HepG2 (cell line): ENCODE results near the gene TENM3. TPM values are rescaled to one million over a fixed set of nuclear protein-coding genes. Genes with fewer than 3 reads are reported as not detected.

Experiments
- ATAC-seq: fragments of 200-7000 bp; cut with Tn5 transposase; 3 replicates; pipeline ENCODE4 v1.9.1; 2020; ENCODE audit warnings: mild to moderate bottlenecking, moderate library complexity
- BruUV-seq: library from RNA; stranded (reverse); fragments of 400-500 nt; replicated peaks from 2 replicates; lab custom pipeline; 2021; lab: Mats Ljungman, UMichigan
- CTCF ChIA-PET: fragments of 300-600 bp; formaldehyde crosslinking; extraction: SDS; loops from one replicate; lab custom pipeline; 2021; ENCODE audit warnings: low total read pairs, inconsistent platforms, low intra/inter-chr PET ratio; lab: Yijun Ruan, JAX
- POLR2A ChIA-PET: fragments of 350-600 bp; sonication (Branson Sonifier 250); formaldehyde crosslinking; loops from one replicate; lab custom pipeline; 2020; ENCODE audit warnings: antibody characterized with exemption, inconsistent platforms; lab: Yijun Ruan, JAX
- DNase-seq: peaks from one replicate; pipeline ENCODE4 v3.0.0-alpha.2; 2015; ENCODE audit warnings: low spot score
- FAIRE-seq: peaks from 3 replicates; lab custom pipeline; 2011; peaks lifted over from hg19 to GRCh38; lab: Jason Lieb, UNC
- H2AFZ ChIP-seq: one replicate; pipeline ENCODE4 v1.6.1; 2011; ENCODE audit warnings: low read length, inconsistent platforms
- H3K27ac ChIP-seq: fragments of 300-600 bp; 3 replicates; pipeline ENCODE4 v1.8.0; 2011; ENCODE audit warnings: mixed run types, mild to moderate bottlenecking, mixed read lengths, low read length, inconsistent platforms; ENCODE audit not compliant: insufficient read depth; ENCODE audit errors: extremely low read length
- H3K27me3 ChIP-seq, 2 experiments: fragments of 200-600 bp in 1 of 2; 2 replicates in 1 of 2; 3 replicates in 1 of 2; pipeline versions ENCODE4 v1.6.0 to v1.8.0; 2011; ENCODE audit warnings: low read length in 2 of 2, mild to moderate bottlenecking in 2 of 2, moderate library complexity in 2 of 2, inconsistent platforms in 1 of 2; ENCODE audit not compliant: insufficient read depth in 2 of 2, control insufficient read depth in 1 of 2
- H3K36me3 ChIP-seq, 2 experiments: fragments of 200-600 bp in 1 of 2; replicated peaks in 1 of 2; 2 replicates in 1 of 2; 3 replicates in 1 of 2; pipeline versions ENCODE4 v1.5.1 to v1.8.0; 2011; ENCODE audit warnings: low read length in 2 of 2, inconsistent platforms in 1 of 2; ENCODE audit not compliant: insufficient read depth in 2 of 2, control insufficient read depth in 1 of 2
- H3K4me1 ChIP-seq: 2 replicates; pipeline ENCODE4 v1.5.1; 2012; ENCODE audit warnings: low read length, inconsistent platforms; ENCODE audit not compliant: insufficient read depth
- H3K4me2 ChIP-seq: 2 replicates; pipeline ENCODE4 v1.6.0; 2011; ENCODE audit warnings: low read depth, low read length, inconsistent platforms
- H3K4me3 ChIP-seq, 3 experiments: fragments of 200-600 bp in 1 of 3; sonication (generic), shearing (Covaris generic) in 1 of 3; replicated peaks in 1 of 3; 2 replicates each; pipeline ENCODE4 v1.5.1; 2011 to 2016; ENCODE audit warnings: low read length in 3 of 3, inconsistent platforms in 2 of 3, low read depth in 2 of 3, mild to moderate bottlenecking in 2 of 3, control low read depth in 1 of 3, mixed read lengths in 1 of 3; ENCODE audit not compliant: insufficient read depth in 1 of 3
- H3K79me2 ChIP-seq: one replicate; pipeline ENCODE4 v1.6.1; 2011; ENCODE audit warnings: low read length, inconsistent platforms; ENCODE audit not compliant: insufficient read depth
- H3K9ac ChIP-seq: 2 replicates; pipeline ENCODE4 v1.6.0; 2011; ENCODE audit warnings: mild to moderate bottlenecking, low read depth, low read length, inconsistent platforms; ENCODE audit not compliant: insufficient read depth
- H3K9me3 ChIP-seq: 2 replicates; pipeline ENCODE4 v1.5.1; 2012; ENCODE audit warnings: mild to moderate bottlenecking, low read length
- H4K20me1 ChIP-seq: 2 replicates; pipeline ENCODE4 v1.6.0; 2011; ENCODE audit warnings: inconsistent platforms, mild to moderate bottlenecking, low read length, moderate library complexity; ENCODE audit not compliant: insufficient read depth
- EHMT2 ChIP-seq: fragments of 200-600 bp; sonication (generic); IDR thresholded peaks from 2 replicates; pipeline ENCODE4 v1.7.0; 2017; ENCODE audit warnings: antibody characterized with exemption, low read depth, low read length, borderline replicate concordance
- IKZF1 ChIP-seq: fragments of 450-650 bp; IDR thresholded peaks from 2 replicates; pipeline ENCODE4 v1.7.1; 2016
- MAFK ChIP-seq, 2 experiments: IDR thresholded peaks in 1 of 2; conservative IDR thresholded peaks in 1 of 2; 2 replicates each; pipeline ENCODE4 v1.6.1; 2011; ENCODE audit warnings: improper control_type of control experiment in 2 of 2, low read length in 2 of 2
- ZNF121 ChIP-seq: sonication (generic); formaldehyde crosslinking; IDR thresholded peaks from 2 replicates; pipeline ENCODE4 v1.5.0; 2020; ENCODE audit warnings: mild to moderate bottlenecking, missing genetic modification reagents
- ZNF564 ChIP-seq: sonication (generic); formaldehyde crosslinking; IDR thresholded peaks from 2 replicates; pipeline ENCODE4 v1.8.1; 2023; ENCODE audit warnings: mild to moderate bottlenecking, missing genetic modification reagents
- ZNF660 ChIP-seq: sonication (generic); formaldehyde crosslinking; IDR thresholded peaks from 2 replicates; pipeline ENCODE4 v1.5.1; 2020; ENCODE audit warnings: mild to moderate bottlenecking, low read depth, missing genetic modification reagents, borderline replicate concordance
- WGBS: methylation state at CpG from one replicate; pipeline ENCODE4 v1.1.6; 2017; ENCODE audit warnings: low lambda C conversion rate; 5-methylcytosine and 5-hydroxymethylcytosine counted together
- in situ Hi-C: cut with HindIII; loops from 2 replicates; pipeline ENCODE4 v1.10.0; 2017; ENCODE audit warnings: low pct_unique_long_range_greater_than_20kb; ENCODE audit not compliant: extremely low pct_ligation_motif_present
- intact Hi-C: fragments of 100-400 bp; cut with micrococcal nuclease; formaldehyde crosslinking; loops from one replicate; pipeline ENCODE4 v1.10.0; 2022; ENCODE audit not compliant: unreplicated experiment
- polyA plus RNA-seq, 8 experiments: library from polyadenylated mRNA; depleted of rRNA in 3 of 8; stranded (reverse) in 7 of 8; unstranded in 1 of 8; fragments of >200 nt; fragmentation: Illumina TruSeq in 4 of 8; extraction: Trizol in 4 of 8; gene quantifications; 2 replicates each; pipeline versions ENCODE4 v1.2.1 to v1.2.3, GENCODE V29; 2011 to 2016; ENCODE audit warnings: low read depth in 4 of 8, missing spikeins in 1 of 8, mixed read lengths in 1 of 8; ENCODE audit not compliant: insufficient read depth in 1 of 8
- total RNA-seq, 5 experiments: library from RNA; depleted of rRNA; stranded (reverse); fragments of >200 nt; fragmentation: Illumina TruSeq; extraction: Trizol; gene quantifications; 2 replicates each; pipeline ENCODE4 v1.2.3, GENCODE V29; 2016; ENCODE audit warnings: low read depth in 1 of 5
- TF ChIP-seq, protein P1 (sequence below): sonication (generic); formaldehyde crosslinking; IDR thresholded peaks from 2 replicates; pipeline ENCODE4 v1.4.0; 2020; ENCODE audit warnings: missing genetic modification reagents
- TF ChIP-seq, protein P2 (sequence below): sonication (generic); formaldehyde crosslinking; IDR thresholded peaks from 2 replicates; pipeline ENCODE4 v1.4.0; 2020; ENCODE audit warnings: missing genetic modification reagents

The TENM3 gene
- total and polyA plus RNA-seq, 2 of the 13 experiments (the other 11 are each of a cell fraction or from before 2014, with no cell fraction given): 0.04 TPM; not detected in 1

DNA sequence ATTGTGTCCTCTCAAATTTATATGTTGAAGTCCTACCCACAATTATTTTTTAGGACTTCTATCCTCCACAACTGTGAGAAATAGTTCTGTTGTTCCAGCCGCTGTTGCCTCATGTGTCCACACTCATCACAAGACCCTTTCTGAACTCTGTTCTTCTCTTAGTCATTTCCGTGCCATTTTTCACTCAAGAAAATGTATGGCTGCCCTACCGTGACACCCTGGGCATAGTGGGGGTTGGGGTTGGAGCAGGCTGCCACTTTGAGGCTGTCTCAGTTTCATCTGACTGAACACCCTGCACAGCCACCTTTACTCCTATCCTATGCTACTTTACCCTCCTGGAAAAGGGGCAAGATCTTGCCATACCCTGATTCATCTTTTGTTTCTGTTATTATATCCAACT is 319.1 kb downstream of the TENM3 start:
- ATAC-seq: no peak
- Histone ChIP-seq H3K4me2 (no peak overlapping the region), H4K20me1 (no peaks in the 10 kb centered on the region), H3K36me3 (no peaks in the 10 kb centered on the region), H2AFZ (no peak overlapping the region), H3K9ac (no peak overlapping the region), H3K4me1 (no peaks in the 10 kb centered on the region), H3K79me2 (no peaks in the 10 kb centered on the region), H3K4me3 (no peak overlapping the region), H3K27me3 (no peaks in the 10 kb centered on the region; a peak in 1 of 5 replicates), H3K27ac (no peak overlapping the region), H3K9me3 (no peaks in the 10 kb centered on the region)
- in situ Hi-C loops (no loop called here), intact Hi-C loops (no loop called here)
- POLR2A ChIA-PET: no interaction called here
- CTCF ChIA-PET: no interaction called here
- no peak for FAIRE-seq
- WGBS: 16% methylated on average over 3 of the region's 3 CpGs
- DNase-seq: no peak
- no TSS peak for BruUV-seq
- TF ChIP-seq IKZF1: no peak
- TF ChIP-seq ZNF660 (CRISPR knock-in tag): no peak
- no peak for TF ChIP-seq ZNF564 (CRISPR knock-in tag)
- no peak for TF ChIP-seq EHMT2
- TF ChIP-seq, protein P1, sequence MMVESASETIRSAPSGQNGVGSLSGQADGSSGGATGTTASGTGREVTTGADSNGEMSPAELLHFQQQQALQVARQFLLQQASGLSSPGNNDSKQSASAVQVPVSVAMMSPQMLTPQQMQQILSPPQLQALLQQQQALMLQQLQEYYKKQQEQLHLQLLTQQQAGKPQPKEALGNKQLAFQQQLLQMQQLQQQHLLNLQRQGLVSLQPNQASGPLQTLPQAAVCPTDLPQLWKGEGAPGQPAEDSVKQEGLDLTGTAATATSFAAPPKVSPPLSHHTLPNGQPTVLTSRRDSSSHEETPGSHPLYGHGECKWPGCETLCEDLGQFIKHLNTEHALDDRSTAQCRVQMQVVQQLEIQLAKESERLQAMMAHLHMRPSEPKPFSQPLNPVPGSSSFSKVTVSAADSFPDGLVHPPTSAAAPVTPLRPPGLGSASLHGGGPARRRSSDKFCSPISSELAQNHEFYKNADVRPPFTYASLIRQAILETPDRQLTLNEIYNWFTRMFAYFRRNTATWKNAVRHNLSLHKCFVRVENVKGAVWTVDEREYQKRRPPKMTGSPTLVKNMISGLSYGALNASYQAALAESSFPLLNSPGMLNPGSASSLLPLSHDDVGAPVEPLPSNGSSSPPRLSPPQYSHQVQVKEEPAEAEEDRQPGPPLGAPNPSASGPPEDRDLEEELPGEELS (CRISPR knock-in tag): no peak
- TF ChIP-seq ZNF121: no peak
- no peak for TF ChIP-seq MAFK (conservative IDR thresholded peaks at IDR 0.05 in 1 of 2, IDR thresholded peaks at IDR 0.05 in 1 of 2; ENCODE audit: low read length in 2 of 2)
- TF ChIP-seq, protein P2, sequence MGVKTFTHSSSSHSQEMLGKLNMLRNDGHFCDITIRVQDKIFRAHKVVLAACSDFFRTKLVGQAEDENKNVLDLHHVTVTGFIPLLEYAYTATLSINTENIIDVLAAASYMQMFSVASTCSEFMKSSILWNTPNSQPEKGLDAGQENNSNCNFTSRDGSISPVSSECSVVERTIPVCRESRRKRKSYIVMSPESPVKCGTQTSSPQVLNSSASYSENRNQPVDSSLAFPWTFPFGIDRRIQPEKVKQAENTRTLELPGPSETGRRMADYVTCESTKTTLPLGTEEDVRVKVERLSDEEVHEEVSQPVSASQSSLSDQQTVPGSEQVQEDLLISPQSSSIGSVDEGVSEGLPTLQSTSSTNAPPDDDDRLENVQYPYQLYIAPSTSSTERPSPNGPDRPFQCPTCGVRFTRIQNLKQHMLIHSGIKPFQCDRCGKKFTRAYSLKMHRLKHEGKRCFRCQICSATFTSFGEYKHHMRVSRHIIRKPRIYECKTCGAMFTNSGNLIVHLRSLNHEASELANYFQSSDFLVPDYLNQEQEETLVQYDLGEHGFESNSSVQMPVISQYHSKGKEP (CRISPR knock-in tag): no peak
